GM06990 (cell line): Measurements from ENCODE around the gene KCTD12.

Source experiments
- DNase-seq: peaks from one replicate; pipeline ENCODE4 v3.0.0-alpha.2; 2011; ENCODE audit not compliant: insufficient read length; ENCODE audit errors: extremely low read depth
- H3K27me3 ChIP-seq: replicated peaks from 2 replicates; pipeline ENCODE4 v1.6.0; 2011; ENCODE audit warnings: low read length; ENCODE audit not compliant: control insufficient read depth, insufficient read depth
- H3K36me3 ChIP-seq: 2 replicates; pipeline ENCODE4 v1.5.1; 2011; ENCODE audit warnings: low read length; ENCODE audit not compliant: control insufficient read depth, insufficient read depth
- H3K4me3 ChIP-seq: replicated peaks from 2 replicates; pipeline ENCODE4 v1.5.1; 2011; ENCODE audit warnings: low read depth, mild to moderate bottlenecking, control low read depth, low read length
- TF ChIP-seq, protein P1 (sequence below): IDR thresholded peaks from 2 replicates; pipeline ENCODE4 v1.5.1; 2011; ENCODE audit warnings: low read length, control low read depth, mild to moderate bottlenecking, inconsistent platforms; ENCODE audit not compliant: insufficient read depth, poor library complexity, severe bottlenecking

The KCTD12 gene

DNA sequence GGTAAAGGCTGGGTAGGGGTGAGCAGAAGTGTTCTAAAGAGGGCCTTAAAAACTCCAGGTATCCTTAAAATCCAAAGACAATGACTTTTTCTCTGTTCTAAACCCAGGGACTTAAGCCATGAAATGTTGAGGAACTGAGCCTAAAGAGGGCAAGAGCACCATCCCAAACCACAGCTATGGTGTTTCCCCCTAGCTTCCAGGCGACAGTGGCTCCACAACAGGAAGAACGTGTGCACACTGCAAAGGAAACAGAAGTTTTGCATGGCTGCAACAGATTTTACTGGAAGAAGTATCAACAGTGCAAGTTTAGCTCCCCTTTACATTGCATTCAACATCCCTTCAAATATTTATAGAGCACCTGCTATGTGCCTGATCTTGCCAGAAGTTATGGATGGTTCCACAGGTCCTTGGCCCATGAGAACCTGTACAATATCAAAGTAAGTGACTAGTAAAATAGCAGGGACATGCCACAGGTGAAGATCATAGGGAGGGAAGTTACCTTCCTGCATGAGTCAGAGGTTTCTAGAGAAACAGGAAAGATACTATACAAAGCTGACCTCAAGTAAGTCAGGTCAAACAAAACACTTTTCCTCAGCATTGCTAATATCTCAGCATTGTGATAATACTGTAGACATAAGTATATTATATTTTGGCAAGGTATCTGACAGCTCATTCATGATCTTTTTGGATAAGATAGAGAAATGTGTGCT is 8.4 kb upstream of the KCTD12 start:
- Histone ChIP-seq H3K36me3 (no peaks in the 10 kb centered on the region), H3K4me3 (no peak overlapping the region), H3K27me3 (no peaks in the 10 kb centered on the region)
- TF ChIP-seq, protein P1, sequence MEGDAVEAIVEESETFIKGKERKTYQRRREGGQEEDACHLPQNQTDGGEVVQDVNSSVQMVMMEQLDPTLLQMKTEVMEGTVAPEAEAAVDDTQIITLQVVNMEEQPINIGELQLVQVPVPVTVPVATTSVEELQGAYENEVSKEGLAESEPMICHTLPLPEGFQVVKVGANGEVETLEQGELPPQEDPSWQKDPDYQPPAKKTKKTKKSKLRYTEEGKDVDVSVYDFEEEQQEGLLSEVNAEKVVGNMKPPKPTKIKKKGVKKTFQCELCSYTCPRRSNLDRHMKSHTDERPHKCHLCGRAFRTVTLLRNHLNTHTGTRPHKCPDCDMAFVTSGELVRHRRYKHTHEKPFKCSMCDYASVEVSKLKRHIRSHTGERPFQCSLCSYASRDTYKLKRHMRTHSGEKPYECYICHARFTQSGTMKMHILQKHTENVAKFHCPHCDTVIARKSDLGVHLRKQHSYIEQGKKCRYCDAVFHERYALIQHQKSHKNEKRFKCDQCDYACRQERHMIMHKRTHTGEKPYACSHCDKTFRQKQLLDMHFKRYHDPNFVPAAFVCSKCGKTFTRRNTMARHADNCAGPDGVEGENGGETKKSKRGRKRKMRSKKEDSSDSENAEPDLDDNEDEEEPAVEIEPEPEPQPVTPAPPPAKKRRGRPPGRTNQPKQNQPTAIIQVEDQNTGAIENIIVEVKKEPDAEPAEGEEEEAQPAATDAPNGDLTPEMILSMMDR, result no peak
- DNase-seq, result no peak

DNA sequence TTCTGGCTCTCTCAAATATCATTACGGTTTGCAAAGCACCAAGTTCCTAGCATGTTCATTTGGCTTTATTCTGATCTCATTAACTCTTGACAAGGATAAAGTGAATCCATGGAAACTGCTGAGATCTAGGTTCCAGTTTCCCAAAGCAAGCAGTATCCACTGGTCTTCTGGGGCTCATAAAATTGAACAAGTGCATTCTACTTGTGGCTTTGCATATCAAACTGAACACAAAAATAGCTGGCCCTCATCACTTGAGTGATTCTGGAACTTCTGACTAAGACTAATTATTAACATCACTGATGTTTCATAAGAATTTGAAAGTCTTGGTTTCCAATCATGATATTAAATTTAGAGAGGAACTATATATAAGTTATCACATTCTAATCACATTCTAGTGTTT is 6.3 kb upstream of the KCTD12 start:
- no peaks in the 10 kb centered on the region for H3K27me3 ChIP-seq
- no peak overlapping the region for H3K4me3 ChIP-seq
- no peaks in the 10 kb centered on the region for H3K36me3 ChIP-seq
- DNase-seq, result no peak
- TF ChIP-seq, protein P1, result no peak

DNA sequence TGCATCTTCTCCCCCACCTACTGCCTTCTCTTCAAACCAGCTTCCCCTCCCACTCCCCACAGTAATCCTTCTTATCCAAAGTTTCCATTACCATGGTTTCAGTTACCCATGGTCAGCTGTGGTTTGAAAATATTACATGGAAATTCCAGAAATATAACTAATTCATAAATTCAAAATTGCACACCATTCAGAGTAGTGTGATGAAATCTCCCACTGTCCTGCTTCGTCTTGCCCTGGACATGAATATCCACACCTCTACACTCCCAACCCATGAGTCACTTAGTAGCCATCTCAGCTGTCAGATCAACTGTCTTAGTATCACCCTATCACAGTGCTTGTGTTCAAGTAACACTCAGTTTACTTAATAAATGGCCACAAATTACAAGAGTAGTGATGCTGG is 3.8 kb upstream of the KCTD12 start:
- DNase-seq, result no peak
- TF ChIP-seq, protein P1, result no peak
- no peaks in the 10 kb centered on the region for H3K36me3 ChIP-seq
- no peak overlapping the region for H3K4me3 ChIP-seq
- no peaks in the 10 kb centered on the region; the same call in 1 of the 2 replicates for H3K27me3 ChIP-seq

DNA sequence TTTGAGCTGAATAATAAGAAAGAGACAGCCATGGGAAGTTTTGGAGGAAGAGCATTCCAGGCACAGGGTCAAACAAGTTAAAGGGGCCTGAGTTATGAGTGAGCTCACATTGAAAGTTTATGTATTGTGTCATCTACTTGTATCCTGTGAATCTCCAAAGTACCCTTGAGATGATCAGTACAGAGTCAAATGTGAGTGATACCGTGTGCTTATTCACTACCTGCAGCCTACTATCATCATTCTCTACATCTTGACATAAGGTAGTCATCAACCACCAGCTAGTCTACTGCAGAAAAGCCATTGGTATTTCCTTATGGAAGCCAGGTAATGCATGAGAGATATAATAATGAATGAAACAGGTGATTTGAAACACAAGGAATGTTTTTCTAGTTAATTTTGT is 3.0 kb upstream of the KCTD12 start:
- H3K27me3 ChIP-seq, result no peaks in the 10 kb centered on the region; the same call in 1 of the 2 replicates
- no peak for DNase-seq
- H3K36me3 ChIP-seq, result no peaks in the 10 kb centered on the region
- TF ChIP-seq, protein P1, result no peak
- no peak overlapping the region for H3K4me3 ChIP-seq

DNA sequence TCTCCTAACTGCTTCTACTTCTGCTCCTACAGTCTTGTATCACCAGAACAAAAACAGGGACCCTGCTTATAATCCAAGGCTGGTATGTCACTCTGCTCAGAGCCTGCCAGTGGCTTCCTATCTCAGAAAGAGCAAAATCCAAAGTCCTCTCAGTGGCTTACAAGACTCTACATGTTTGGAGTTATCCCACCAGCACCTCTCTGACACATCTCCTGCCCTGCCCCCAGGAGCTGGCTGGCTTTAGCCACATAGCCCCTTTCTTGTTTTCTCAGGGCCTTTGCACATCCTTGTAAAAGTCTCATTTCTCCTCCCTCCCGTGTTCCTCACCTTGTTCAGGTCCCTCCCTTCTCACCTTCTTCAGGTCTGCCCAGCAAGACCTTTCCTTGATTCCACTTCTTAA is 2.2 kb upstream of the KCTD12 start:
- no peaks in the 10 kb centered on the region for H3K36me3 ChIP-seq
- TF ChIP-seq, protein P1, result no peak
- H3K4me3 ChIP-seq, result no peak overlapping the region
- H3K27me3 ChIP-seq, result no peaks in the 10 kb centered on the region; the same call in 1 of the 2 replicates
- no peak for DNase-seq
